CD4-positive, alpha-beta T cell treated with Interleukin-6 at 100 ng/mL for 8 hours (primary cell): ENCODE results near the gene ERO1A.
"Not testable (repeated sequence)": the region's sequence is repeated elsewhere in the genome, so short reads cannot be mapped to it uniquely, and the experiment has no call there.

ENCODE experiments used
- DNase-seq: peaks from one replicate; pipeline ENCODE4 v3.0.0-alpha.2; 2020; ENCODE audit warnings: mixed read lengths, low spot score

ERO1A gene

GRCh38 chr14:52695481-52696091 lies at the start of gene ERO1A:
Gene ERO1A, minus strand, starts transcription at chr14:52695558. Its CDS starts 77 bp downstream, at chr14:52695481.
- DNase-seq = peak; percentile 43

GRCh38 chr14:52741865-52742264 lies 46.5 kb upstream of the ERO1A start:
- DNase-seq = peak; percentile 42

GRCh38 chr14:52740751-52741150 lies 45.4 kb upstream of the ERO1A start:
- no peak for DNase-seq

- no peak for DNase-seq
These were observed 43.1 kb upstream of the ERO1A start for GRCh38 chr14:52738409-52738808.

- DNase-seq = no peak
These were observed 40.6 kb upstream of the ERO1A start for GRCh38 chr14:52735921-52736489.

- no peak for DNase-seq
These were observed 38.5 kb upstream of the ERO1A start for GRCh38 chr14:52733824-52734223.

- no peak for DNase-seq
These were observed 35.4 kb upstream of the ERO1A start for GRCh38 chr14:52730709-52731111.

- DNase-seq = peak; percentile 98
These were observed 34.8 kb upstream of the ERO1A start, which contains the start of gene STYX for GRCh38 chr14:52729925-52730708. Gene STYX, plus strand, starts transcription at chr14:52730166. Its CDS starts 309 bp downstream, at chr14:52730475.

GRCh38 chr14:52729585-52729924 lies 34.2 kb upstream of the ERO1A start:
- no peak for DNase-seq

- not testable (repeated sequence) for DNase-seq
These were observed 33.7 kb upstream of the ERO1A start for GRCh38 chr14:52729035-52729434.

GRCh38 chr14:52727509-52727908 lies 32.2 kb upstream of the ERO1A start:
- DNase-seq = not testable (repeated sequence)

- DNase-seq = no peak
These were observed 28.9 kb upstream of the ERO1A start for GRCh38 chr14:52724360-52724644.

- DNase-seq = no peak
These were observed 28.4 kb upstream of the ERO1A start for GRCh38 chr14:52723514-52724359.

GRCh38 chr14:52716155-52716554 lies 20.8 kb upstream of the ERO1A start:
- DNase-seq = no peak

- no peak for DNase-seq
These were observed 16.3 kb upstream of the ERO1A start for GRCh38 chr14:52711666-52712065.

- DNase-seq = peak; percentile 94
These were observed 11.7 kb upstream of the ERO1A start, which contains the start of gene PSMC6 for GRCh38 chr14:52706724-52707706. Gene PSMC6, plus strand, starts transcription at chr14:52707200. Its CDS starts 20 bp downstream, at chr14:52707220.

- DNase-seq = peak; percentile 52
These were observed 10.9 kb upstream of the ERO1A start for GRCh38 chr14:52706286-52706685.

GRCh38 chr14:52703664-52704063 lies 8.3 kb upstream of the ERO1A start:
- no peak for DNase-seq

- no peak for DNase-seq
These were observed 7.9 kb upstream of the ERO1A start for GRCh38 chr14:52703225-52703624.

- no peak for DNase-seq
These were observed 5.9 kb upstream of the ERO1A start for GRCh38 chr14:52701223-52701622.

GRCh38 chr14:52700701-52701172 lies 5.4 kb upstream of the ERO1A start:
- no peak for DNase-seq
